DMS114 treated with DMSO at 0.1 percent for 48 hours (cell line): Measurements from ENCODE around the gene NPBWR2.
"Not testable (repeated sequence)": the region's sequence is repeated elsewhere in the genome, so short reads cannot be mapped to it uniquely, and the experiment has no call there.

ENCODE experiments used
- DNase-seq: peaks from one replicate; lab custom pipeline; 2025; ENCODE audit not compliant: unreplicated experiment; lab: John Stamatoyannopoulos, UW

Gene NPBWR2

DNA sequence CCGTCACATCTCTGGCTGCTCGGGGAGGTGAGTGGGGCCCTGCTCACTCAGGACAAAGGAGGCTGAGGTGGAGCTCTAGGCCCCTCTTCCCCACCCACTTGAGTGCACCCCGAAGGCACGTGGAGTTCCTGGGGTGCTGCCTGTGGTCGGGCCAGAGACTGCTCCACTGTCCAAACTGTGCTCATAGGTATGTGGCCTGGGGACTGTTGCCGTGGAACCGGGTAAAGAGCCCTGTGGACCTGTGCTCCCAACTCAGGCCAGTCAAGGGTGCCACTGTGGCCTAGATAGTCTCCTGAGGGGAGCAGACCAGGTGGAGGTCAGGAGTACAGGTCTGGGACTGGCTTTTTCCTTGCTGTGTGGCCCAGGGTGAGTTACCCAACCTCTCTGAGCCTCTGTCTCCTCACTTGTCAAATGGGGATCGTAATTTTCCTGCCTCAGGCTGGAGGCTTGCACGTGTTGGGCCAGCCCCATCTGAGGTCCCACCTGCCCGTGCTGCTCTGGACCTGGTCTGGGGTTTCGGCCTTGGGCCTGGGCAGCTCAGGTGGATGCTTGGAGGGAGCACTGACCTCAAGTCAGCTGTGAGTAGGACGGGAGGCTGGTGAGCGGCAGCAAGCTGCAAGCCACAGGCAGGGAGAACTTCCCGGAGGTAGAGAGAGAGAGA is 12.4 kb upstream of the NPBWR2 start:
- no peak for DNase-seq

GRCh38 chr20:64119301-64119680 is 11.9 kb upstream of the NPBWR2 start:
- no peak for DNase-seq

DNA sequence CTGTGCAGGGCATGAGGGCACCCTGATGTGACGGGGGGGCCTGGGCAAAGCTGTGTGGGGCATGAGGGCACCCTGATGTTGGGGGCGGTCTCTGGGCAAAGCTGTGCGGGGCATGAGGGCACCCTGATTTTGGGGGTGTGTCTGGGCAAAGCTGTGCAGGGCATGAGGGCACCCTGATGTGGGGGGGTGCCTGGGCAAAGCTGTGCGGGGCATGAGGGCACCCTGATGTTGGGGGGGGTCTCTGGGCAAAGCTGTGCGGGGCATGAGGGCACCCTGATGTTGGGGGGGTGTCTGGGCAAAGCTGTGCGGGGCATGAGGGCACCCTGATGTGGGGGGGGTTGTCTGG is 10.0 kb upstream of the NPBWR2 start:
- not testable (repeated sequence) for DNase-seq

GRCh38 chr20:64116541-64117431 is 9.4 kb upstream of the NPBWR2 start:
- DNase-seq, result no peak

DNA sequence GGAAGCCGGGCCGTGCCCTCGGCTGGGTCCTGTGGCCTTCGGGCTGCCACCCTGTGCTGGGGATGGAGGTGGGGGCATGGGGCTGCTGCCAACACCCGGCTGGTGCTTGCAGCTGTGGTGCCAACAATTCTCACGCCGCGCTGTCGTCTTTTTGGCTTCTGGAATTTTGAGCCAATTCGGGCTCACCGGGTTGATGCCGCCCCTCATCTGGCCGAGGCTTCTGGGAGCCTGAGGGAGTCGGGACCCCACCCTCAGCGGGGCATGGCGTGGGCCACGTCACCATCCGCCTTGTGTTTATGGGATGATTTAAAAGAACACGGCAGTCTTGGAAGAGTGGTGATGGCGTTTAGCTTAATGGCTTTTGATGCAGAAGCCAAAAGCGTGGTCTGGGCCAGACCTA is 8.7 kb upstream of the NPBWR2 start:
- no peak for DNase-seq

DNA sequence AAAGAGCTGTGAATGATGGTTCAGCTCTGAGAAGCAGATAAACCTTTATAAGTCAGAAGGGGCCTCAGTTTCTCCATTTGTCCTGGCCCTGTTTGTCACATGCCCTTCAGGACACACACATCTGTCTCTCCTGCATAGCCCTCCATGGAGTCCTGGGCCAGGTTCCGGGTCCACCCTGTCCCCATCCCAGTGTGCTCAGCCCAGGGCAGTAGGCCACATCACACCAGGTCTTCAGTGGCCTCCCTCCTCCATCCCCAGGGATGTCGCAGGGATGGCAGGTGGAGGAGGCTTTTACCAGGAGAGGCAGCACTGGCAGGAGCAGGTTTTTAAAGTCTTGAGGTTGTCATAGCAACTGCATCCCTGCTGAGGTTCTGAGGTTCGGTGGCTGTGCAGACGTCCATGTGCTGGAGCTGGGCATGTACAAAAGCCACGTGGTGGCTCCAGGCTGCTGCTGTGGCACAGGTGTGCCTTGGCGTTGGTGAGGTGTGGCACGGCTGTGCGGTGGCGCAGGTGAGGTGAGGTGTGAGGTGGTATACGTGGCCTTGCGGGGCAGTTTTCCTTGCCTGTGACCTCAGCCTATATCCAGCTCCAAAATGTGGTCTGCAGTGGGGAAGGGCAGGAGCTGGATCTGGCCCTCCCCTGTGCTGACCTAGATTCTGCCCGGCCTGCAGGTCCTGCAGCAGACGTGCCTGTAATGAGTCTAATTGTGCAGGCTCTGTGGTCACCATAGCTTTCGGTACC is 8.0 kb upstream of the NPBWR2 start:
- DNase-seq, result no peak

GRCh38 chr20:64114356-64114971 is 7.1 kb upstream of the NPBWR2 start:
- no peak for DNase-seq

GRCh38 chr20:64113796-64114355 is 6.5 kb upstream of the NPBWR2 start:
- DNase-seq, result no peak

DNA sequence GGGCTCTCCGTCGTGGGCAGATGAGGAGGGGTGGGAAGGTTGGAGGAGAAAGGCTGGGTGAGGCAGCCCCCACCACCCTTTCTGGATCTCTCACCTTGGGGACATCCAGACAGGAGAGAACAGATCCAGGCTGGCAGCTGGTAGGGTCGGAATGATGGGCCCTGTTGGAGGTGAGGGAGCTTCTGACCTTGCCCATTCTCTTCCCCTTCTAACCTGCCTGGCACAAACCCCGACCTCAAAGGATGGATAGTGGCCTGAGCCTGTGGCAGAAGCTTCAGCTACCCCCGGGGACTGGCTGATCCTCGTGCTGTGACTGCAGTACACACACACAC is 6.0 kb upstream of the NPBWR2 start:
- DNase-seq, result no peak

DNA sequence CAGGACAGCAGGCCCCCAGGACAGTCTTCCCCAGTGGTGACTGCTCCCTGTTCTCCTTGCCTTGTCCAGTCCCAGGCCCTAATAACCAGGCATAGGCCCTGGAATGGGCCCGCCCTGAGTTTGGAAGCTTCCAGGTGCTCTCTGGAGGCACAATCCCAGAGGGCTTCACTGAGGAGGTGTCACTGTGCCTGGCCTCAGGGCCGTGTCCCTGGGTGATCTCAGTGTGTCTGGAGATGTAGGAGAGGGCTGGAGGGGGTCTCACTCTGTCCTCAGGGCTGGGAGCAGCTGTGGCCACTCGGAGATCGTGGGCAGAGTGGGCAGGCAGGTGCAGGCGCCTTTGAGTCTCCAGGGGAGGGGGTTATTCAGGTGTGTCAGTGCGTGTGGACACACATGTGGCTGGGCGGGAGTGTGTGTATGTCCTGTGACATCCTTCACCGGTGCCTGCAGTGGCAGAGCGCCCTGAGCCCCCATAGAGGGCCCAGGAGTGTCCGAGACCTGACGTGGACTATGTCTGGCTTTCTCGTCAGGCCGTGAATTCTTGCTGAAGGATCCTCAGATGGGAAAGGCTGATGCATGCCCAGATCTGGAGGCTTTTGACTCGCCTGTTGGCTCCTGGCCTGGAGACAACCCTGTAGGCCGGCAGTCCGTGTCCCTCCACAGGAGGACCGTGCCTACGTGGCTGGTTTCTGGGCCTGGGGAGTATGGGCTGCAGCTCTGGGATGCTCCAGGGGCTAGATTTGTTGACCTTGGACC is 5.5 kb upstream of the NPBWR2 start:
- no peak for DNase-seq

GRCh38 chr20:64111841-64112641 is 4.7 kb upstream of the NPBWR2 start:
- DNase-seq, result no peak

- DNase-seq, result no peak
Measured at GRCh38 chr20:64110411-64111068, 3.2 kb upstream of the NPBWR2 start.

DNA sequence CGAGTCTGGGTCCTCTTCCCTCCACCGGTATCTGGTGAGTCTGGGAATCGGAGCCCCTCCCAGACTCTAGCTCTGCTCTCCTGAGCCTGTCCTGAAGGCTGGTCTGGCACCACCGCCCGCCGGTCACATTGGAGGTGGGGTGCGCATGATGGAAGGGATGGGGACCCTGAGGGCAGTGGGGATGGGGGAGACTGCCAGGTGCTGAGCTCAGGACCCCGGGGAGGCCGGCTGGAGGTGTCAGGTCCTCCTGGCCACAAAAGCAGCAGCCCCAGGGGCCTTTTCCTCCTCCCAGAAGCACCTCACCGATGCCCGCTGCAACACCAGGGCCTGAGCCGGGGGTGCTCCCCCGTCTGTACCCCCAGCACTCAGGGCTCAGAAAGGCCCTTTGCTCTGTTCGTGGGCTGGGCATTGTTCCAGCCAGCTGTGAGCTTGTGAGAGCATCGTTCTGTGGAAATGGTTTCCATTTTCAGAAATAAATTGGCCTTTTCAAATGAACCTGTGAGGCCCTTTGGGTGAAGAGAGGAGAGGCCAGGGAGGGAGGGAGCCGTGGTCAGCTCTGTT is 2.5 kb upstream of the NPBWR2 start:
- no peak for DNase-seq

- no peak for DNase-seq
Measured at GRCh38 chr20:64108731-64109681, 1.6 kb upstream of the NPBWR2 start.

- no peak for DNase-seq
Measured at GRCh38 chr20:64107736-64108457, 532 bp upstream of the NPBWR2 start.

DNA sequence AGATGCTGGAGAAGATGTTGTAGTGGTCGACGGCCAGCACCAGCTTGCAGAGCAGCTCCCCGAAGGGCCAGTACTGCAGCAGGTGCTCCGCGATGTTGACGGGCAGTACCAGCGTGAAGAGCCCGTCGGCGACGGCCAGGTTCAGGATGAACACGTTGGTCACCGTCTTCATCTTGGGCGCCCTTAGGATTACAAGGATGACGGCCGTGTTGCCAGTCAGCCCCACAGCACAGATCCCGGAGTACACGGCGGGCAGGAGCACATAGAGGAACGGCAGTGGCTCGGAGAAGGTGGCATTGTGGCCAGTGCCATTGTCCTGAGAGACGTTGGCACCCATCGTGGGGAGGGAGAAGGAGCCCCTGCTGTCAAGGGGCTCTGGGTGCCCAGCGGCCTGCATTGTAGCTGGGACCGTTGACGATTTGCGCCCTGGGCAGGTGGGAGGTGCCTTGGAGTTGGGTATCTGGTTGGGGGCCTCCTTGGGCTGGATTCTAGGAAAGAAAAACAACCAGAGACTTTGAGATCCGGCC is 867 bp downstream of the NPBWR2 start:
- DNase-seq, result no peak

- DNase-seq, result no peak
Measured at GRCh38 chr20:64105846-64106434, 1.4 kb downstream of the NPBWR2 start.
